Measurements from ENCODE around the gene EML6.

EML6 gene

GRCh38 chr2:54757500-54757899 is 34.0 kb downstream of the EML6 start:
- no peak for DNase-seq (ENCODE audit: low read depth in 2 of 2)

DNA sequence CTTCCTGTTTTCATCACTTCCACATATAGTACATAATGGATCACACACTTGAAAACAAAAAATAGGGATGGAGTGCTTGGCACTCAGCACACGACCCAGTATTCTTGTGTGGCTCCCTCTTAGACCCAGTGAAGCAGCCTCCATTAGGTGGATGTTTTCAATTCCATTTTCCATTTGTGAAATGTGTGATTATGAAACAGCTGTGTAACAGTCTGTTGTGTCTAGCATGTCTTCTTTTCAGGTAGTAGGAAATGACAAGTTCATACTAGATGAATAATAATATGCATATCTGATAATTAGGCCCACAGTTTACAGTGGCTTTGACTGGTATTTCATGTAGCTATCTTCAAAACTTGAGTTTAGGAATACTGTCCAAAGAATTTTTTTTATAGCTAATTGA is 35.5 kb downstream of the EML6 start:
- DNase-seq (ENCODE audit: low read depth in 2 of 2) = no peak

GRCh38 chr2:54760310-54760709 is 36.8 kb downstream of the EML6 start:
- DNase-seq (ENCODE audit: low read depth in 2 of 2) = no peak

- no peak for DNase-seq (ENCODE audit: low read depth in 2 of 2)
These were observed 40.3 kb downstream of the EML6 start for GRCh38 chr2:54763636-54764291.

GRCh38 chr2:54767921-54768320 is 44.5 kb downstream of the EML6 start:
- DNase-seq (ENCODE audit: low read depth in 2 of 2) = no peak

- DNase-seq (ENCODE audit: low read depth in 2 of 2) = no peak
These were observed 45.4 kb downstream of the EML6 start for GRCh38 chr2:54768772-54769428.

DNA sequence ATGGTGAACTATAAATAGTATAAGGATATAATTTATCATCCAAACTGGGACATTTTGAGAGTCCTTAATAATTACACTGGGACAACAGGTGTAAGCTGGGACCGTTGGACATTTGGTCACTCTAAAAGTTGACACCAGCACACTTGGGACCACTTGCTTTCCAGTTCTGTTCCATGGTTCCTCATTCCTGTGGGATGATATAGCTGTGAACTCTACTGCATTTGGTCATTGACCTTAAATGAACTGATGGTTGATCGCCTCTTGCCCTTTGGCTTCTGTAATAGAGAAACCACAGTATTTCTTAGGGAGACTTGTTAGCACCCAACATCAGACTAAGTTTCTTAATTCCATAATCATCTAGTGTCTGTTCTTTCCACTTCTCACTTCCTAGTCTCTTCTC is 46.7 kb downstream of the EML6 start:
- no peak for DNase-seq (ENCODE audit: low read depth in 2 of 2)

DNA sequence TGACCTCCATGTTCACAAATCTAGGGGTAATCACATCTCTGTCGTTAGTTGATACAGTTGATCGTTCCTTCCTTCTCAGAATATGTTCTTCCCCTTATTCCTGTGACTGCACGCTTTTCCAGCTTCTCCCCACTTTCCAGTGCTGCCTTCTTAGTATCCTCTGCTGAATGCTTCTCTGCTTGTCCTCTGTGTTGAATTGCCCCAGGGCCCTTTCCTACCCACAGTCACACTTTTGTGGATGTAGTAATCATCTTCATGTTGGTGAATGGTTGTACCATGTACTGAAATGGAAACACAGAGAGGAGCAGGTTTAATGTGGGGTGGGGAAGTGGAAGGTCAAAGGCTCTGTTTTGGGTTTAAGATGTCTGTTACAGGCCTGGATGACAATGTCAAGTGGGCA is 47.2 kb downstream of the EML6 start:
- no peak for DNase-seq (ENCODE audit: low read depth in 2 of 2)

DNA sequence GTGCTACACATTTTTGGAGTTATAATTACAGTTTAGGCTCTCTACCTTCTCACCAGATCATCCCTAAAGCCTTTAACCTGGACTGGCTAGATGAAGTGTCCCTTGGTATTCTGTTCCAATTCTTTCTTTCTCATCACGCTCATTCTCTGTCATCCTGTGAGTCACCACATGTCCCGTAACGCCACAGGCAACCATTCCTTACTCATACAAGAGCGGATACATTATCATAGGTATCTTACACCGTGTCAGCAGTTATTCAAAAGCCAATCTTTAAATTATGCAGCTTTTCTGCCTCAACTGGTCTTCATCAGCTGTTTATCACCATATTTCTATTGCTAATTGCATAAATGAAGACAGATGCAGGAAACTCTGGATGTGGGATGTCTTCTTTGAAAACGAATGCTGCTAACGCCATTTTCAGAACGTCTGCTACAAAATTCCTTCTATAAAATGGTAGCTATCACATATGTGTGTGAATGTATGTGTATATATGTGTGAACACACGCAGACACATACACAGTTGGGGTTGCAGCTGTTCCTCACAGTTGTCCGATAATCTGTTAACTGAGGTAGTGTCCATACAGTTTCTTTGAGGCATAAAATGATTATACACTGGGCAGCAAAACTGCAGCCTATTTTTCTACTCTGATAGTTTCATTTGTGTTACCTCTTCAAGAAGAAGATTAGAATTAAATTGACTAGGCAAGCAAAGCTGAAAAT is 47.9 kb downstream of the EML6 start:
- no peak for DNase-seq (ENCODE audit: low read depth in 2 of 2)

GRCh38 chr2:54772110-54772509 is 48.6 kb downstream of the EML6 start:
- no peak for DNase-seq (ENCODE audit: low read depth in 2 of 2)

GRCh38 chr2:54772531-54772930 is 49.1 kb downstream of the EML6 start:
- no peak for DNase-seq (ENCODE audit: low read depth in 2 of 2)

DNA sequence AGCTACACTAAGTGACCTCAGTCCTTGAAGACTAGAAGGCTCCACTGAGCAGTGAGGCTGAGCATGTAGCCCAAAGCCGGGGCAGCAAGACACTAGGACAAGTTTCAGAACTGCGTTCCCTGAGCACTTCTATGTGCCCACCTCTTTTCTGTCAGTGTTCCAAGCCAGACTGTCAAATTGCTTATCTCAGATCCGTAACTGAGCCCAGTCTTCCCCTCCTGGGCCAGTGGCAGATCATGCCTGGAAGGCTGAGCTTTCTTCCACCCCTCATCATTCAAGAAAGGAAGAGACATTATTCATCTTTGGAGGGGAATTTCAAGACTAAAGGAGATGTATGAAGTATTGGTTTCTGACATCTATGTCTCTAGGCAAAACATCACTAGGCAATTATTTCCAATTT is 49.8 kb downstream of the EML6 start:
- DNase-seq (ENCODE audit: low read depth in 2 of 2) = no peak

- DNase-seq (ENCODE audit: low read depth in 2 of 2) = no peak
These were observed 50.4 kb downstream of the EML6 start for GRCh38 chr2:54773838-54774237.

- no peak for DNase-seq (ENCODE audit: low read depth in 2 of 2)
These were observed 52.2 kb downstream of the EML6 start for GRCh38 chr2:54775710-54776109.

DNA sequence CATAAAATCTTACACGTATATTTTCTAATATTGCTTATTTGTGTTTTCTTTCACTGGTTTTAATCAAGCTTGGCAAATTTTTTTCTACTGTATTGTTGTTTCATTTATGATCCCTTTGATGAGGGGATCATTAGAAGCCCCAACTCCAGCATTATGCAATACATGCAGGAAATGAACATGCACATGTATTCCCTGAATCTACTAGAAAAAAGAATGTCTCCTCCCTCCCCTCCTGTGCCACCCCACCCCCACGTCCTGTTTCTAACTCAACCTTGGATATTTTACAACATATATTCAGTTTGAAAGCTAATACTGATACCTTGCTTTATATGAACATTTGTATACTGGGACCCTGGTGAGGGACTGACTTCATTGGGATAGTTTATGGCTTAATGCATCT is 53.0 kb downstream of the EML6 start:
- DNase-seq (ENCODE audit: low read depth in 2 of 2) = no peak

- no peak for DNase-seq (ENCODE audit: low read depth in 2 of 2)
These were observed 59.9 kb downstream of the EML6 start for GRCh38 chr2:54783349-54783748.

DNA sequence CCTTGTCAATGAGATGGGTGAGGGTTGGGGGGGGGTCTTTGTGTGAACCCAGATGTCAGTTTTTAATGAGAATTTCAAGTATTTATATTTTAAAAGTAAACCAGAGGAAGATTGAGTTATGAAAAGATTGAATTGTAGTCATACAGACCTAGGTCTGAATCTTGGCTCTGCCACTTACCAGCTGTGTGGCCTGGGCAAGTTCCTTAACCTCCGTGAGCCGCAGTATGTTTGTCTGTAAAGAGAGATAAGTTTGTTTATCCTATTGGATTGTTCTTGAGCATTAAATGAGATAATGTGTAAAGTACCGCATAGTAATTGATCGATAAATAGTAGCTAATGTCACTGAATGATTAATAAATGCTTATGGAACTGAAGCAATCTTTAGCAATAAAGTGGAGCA is 63.8 kb downstream of the EML6 start:
- DNase-seq (ENCODE audit: low read depth in 2 of 2) = no peak

DNA sequence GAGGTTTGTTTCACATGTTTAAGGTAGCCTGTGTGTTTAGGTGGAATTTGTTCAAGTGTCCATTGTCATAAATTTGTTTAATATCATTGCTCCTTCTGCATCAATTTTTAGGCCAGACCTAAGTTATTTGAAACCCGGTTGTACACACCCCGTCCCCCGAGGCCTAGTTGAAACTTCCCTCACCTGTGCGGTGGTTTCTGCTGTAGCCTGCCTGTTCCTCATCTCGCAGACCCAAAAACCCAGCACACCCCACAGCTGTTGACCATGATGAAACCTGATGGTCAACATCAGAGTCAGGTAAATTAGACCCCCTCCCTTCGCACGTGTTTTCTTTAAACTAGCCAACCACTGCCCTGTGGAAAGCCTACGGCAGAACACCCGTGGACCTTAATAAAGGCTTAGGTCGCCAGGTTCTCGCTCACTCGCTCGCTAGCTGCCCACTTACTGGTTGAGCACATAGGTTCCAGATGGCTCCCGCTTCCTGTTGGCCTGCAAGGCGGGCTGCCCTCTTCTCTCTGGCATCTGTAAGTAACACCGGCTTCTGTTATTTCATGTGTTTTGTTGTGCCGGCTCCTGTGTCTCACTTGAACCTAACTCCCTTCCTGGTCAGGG is 64.4 kb downstream of the EML6 start:
- no peak for DNase-seq (ENCODE audit: low read depth in 2 of 2)

- DNase-seq (ENCODE audit: low read depth in 2 of 2) = no peak
These were observed 66.4 kb downstream of the EML6 start for GRCh38 chr2:54789878-54790277.

DNA sequence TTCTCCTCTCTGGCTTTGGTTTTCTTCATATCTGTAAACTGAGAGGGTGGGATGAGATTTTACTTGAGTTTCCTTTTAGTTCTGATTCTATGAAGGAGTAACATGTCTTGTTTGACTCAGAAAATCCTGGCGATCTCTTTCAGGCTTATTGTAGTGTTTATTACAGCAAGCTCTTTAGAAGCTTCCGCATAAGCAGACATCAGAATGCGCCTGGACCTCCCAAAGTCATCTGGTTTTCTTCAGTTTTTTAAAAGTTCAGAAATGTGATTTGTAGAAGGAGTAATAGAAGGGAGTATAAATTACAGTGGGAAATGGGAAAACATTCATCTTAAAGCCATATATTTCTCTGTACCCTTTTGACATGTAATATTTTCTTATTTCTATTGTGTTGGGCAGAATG is 68.4 kb downstream of the EML6 start:
- DNase-seq (ENCODE audit: low read depth in 2 of 2) = no peak

GRCh38 chr2:54797307-54797706 is 73.8 kb downstream of the EML6 start:
- no peak for DNase-seq (ENCODE audit: low read depth in 2 of 2)

DNA sequence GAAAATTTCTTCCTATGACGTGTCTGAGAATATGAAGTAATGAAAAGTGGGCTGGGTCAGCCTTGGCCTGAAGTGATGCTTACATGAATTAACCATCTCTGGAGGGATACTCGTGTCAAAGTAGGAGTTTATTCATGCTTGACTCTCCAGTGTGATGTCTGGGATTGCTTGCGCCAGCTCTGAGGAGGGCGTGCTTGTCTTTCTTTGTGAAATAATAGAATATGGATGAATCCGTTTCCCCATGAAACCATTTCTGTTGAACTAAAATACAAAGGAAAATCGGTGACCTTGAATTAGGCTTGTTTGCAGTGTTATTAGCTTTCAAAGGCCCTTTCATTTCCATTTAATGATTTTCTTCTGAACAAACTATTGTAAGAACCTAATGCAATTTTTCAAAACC is 77.9 kb downstream of the EML6 start:
- DNase-seq (ENCODE audit: low read depth in 2 of 2) = no peak
